Peyer's patch (tissue), 4 donors: ENCODE results near the gene BPIFA1. TPM values are rescaled to one million over a fixed set of nuclear protein-coding genes. Genes with fewer than 3 reads are reported as not detected.

ENCODE experiments used
- DNase-seq, 3 donors: peaks; one replicate each; pipeline ENCODE4 v3.0.0-alpha.2; 2017 to 2019
- H3K27ac ChIP-seq, 4 donors: fragments of 200-600 bp; sonication (generic); one replicate each; pipeline ENCODE4 v1.5.1; 2016 to 2019
- H3K27me3 ChIP-seq, 2 donors: fragments of 200-600 bp; sonication (generic); one replicate each; pipeline ENCODE4 v1.5.1; 2019
- H3K36me3 ChIP-seq, 3 donors: fragments of 200-600 bp; sonication (generic); one replicate each; pipeline ENCODE4 v1.5.1; 2016 to 2019
- H3K4me1 ChIP-seq, 4 donors: fragments of 200-600 bp; sonication (generic); one replicate each; pipeline ENCODE4 v1.5.1; 2016 to 2019
- H3K4me3 ChIP-seq, 4 donors: fragments of 200-600 bp; sonication (generic); 1 replicate in 3 of 4; 2 replicates in 1 of 4; pipeline ENCODE4 v1.5.1; 2016 to 2019; ENCODE audit warnings: mild to moderate bottlenecking in 1 of 4
- H3K9me3 ChIP-seq, 4 donors: fragments of 200-600 bp; sonication (generic); one replicate each; pipeline ENCODE4 v1.5.1; 2016 to 2019; ENCODE audit warnings: mild to moderate bottlenecking in 1 of 4
- CTCF ChIP-seq, 6 experiments: fragments of 450-650 bp in 4 of 6; fragments of 200-600 bp in 2 of 6; sonication (generic) in 1 of 6; IDR thresholded peaks; one replicate each; pipeline ENCODE4 v1.5.1; 2017 to 2019; ENCODE audit warnings: antibody characterized with exemption in 6 of 6, mild to moderate bottlenecking in 3 of 6, moderate library complexity in 1 of 6
- POLR2A ChIP-seq, 2 donors: fragments of 450-650 bp; IDR thresholded peaks; one replicate each; pipeline ENCODE4 v1.5.1; 2017; ENCODE audit warnings: antibody characterized with exemption in 2 of 2, mild to moderate bottlenecking in 2 of 2, moderate library complexity in 2 of 2
- total RNA-seq, 4 donors: library from RNA; depleted of rRNA; stranded (reverse); fragments of >200 nt; gene quantifications; one replicate each; pipeline ENCODE4 v1.1.0, GENCODE V29; 2016

The BPIFA1 gene
- total RNA-seq, 4 donors from 2014 or later = not detected

- Histone ChIP-seq H3K27ac (no peak overlapping the region), H3K36me3 (no peaks in the 10 kb centered on the region), H3K27me3 (no peaks in the 10 kb centered on the region), H3K4me3 (no peak overlapping the region), H3K9me3 (no peaks in the 10 kb centered on the region), H3K4me1 (no peaks in the 10 kb centered on the region)
- DNase-seq = no peak
- TF ChIP-seq CTCF (IDR thresholded peaks at IDR 0.05) (no peak), POLR2A (IDR thresholded peaks at IDR 0.05) (no peak)
Observed at GRCh38 chr20:33250666-33251065, 14.9 kb downstream of the BPIFA1 start.

GRCh38 chr20:33251496-33251895 is 15.7 kb downstream of the BPIFA1 start:
- H3K27me3 ChIP-seq = no peaks in the 10 kb centered on the region
- H3K4me3 ChIP-seq = no peak overlapping the region
- H3K4me1 ChIP-seq = no peaks in the 10 kb centered on the region
- no peaks in the 10 kb centered on the region for H3K36me3 ChIP-seq
- no peaks in the 10 kb centered on the region for H3K9me3 ChIP-seq
- no peak for DNase-seq
- H3K27ac ChIP-seq = no peak overlapping the region
- no peak for TF ChIP-seq CTCF (IDR thresholded peaks at IDR 0.05)
- no peak for TF ChIP-seq POLR2A (IDR thresholded peaks at IDR 0.05)

- Histone ChIP-seq H3K36me3 (no peaks in the 10 kb centered on the region), H3K4me1 (no peaks in the 10 kb centered on the region)
- TF ChIP-seq POLR2A (IDR thresholded peaks at IDR 0.05) (no peak), CTCF (IDR thresholded peaks at IDR 0.05) (no peak)
Observed at GRCh38 chr20:33252460-33252859, 16.7 kb downstream of the BPIFA1 start.

GRCh38 chr20:33255005-33255404 is 19.2 kb downstream of the BPIFA1 start:
- Histone ChIP-seq H3K4me3 (no peak overlapping the region), H3K27me3 (no peaks in the 10 kb centered on the region), H3K36me3 (no peaks in the 10 kb centered on the region), H3K4me1 (no peaks in the 10 kb centered on the region), H3K27ac (no peak overlapping the region), H3K9me3 (no peaks in the 10 kb centered on the region)
- no peak for DNase-seq
- TF ChIP-seq CTCF (IDR thresholded peaks at IDR 0.05) (no peak), POLR2A (IDR thresholded peaks at IDR 0.05) (no peak)

More at GRCh38 chr20:33252460-33252859, 16.7 kb downstream of the BPIFA1 start:
- Histone ChIP-seq H3K27me3 (no peaks in the 10 kb centered on the region), H3K4me3 (no peak overlapping the region), H3K27ac (no peak overlapping the region), H3K9me3 (no peaks in the 10 kb centered on the region)
- DNase-seq = no peak

- no peaks in the 10 kb centered on the region for H3K36me3 ChIP-seq
- H3K4me1 ChIP-seq = no peaks in the 10 kb centered on the region
- H3K9me3 ChIP-seq = no peaks in the 10 kb centered on the region
- TF ChIP-seq POLR2A (IDR thresholded peaks at IDR 0.05) = no peak
- TF ChIP-seq CTCF (IDR thresholded peaks at IDR 0.05) = no peak
- DNase-seq = no peak
- H3K4me3 ChIP-seq = no peak overlapping the region
- H3K27me3 ChIP-seq = no peaks in the 10 kb centered on the region
- H3K27ac ChIP-seq = no peak overlapping the region
Observed at GRCh38 chr20:33257237-33257636, 21.4 kb downstream of the BPIFA1 start.

- Histone ChIP-seq H3K9me3 (no peaks in the 10 kb centered on the region), H3K27ac (no peak overlapping the region), H3K36me3 (no peaks in the 10 kb centered on the region), H3K4me1 (no peaks in the 10 kb centered on the region), H3K27me3 (no peaks in the 10 kb centered on the region), H3K4me3 (no peak overlapping the region)
- TF ChIP-seq POLR2A (IDR thresholded peaks at IDR 0.05) (no peak), CTCF (IDR thresholded peaks at IDR 0.05) (no peak)
- DNase-seq = no peak
Observed at GRCh38 chr20:33259371-33259770, 23.6 kb downstream of the BPIFA1 start.
